Stimulated activated CD8-positive, alpha-beta memory T cell treated with anti-CD3 and anti-CD28 coated beads, Interleukin-2, amount 100 ng/mL, for 48 hours (primary cell): ENCODE data around the gene CD300H.
"Not testable (repeated sequence)": the region's sequence is repeated elsewhere in the genome, so short reads cannot be mapped to it uniquely, and the experiment has no call there.

Experiments used
- DNase-seq, 2 donors: peaks; one replicate each; pipeline ENCODE4 v3.0.0-alpha.2; 2020; ENCODE audit warnings: low read depth in 2 of 2

CD300H gene

GRCh38 chr17:74526681-74527080 lies 40.6 kb downstream of the CD300H start:
- DNase-seq: no peak

GRCh38 chr17:74525781-74526288 lies 41.5 kb downstream of the CD300H start:
- DNase-seq: no peak

GRCh38 chr17:74525465-74525725 lies 41.9 kb downstream of the CD300H start:
- no peak for DNase-seq

- no peak for DNase-seq
Measured at GRCh38 chr17:74524653-74525464, 42.5 kb downstream of the CD300H start.

GRCh38 chr17:74523308-74523707 lies 44.0 kb downstream of the CD300H start:
- no peak for DNase-seq

- DNase-seq: no peak
Measured at GRCh38 chr17:74522381-74523105, 44.8 kb downstream of the CD300H start.

- peak in 1 of 2 donors; percentile 17 for DNase-seq
Measured at GRCh38 chr17:74521701-74522201, 45.6 kb downstream of the CD300H start.

GRCh38 chr17:74520790-74521480 lies 46.4 kb downstream of the CD300H start:
- no peak for DNase-seq

GRCh38 chr17:74520016-74520434 lies 47.3 kb downstream of the CD300H start:
- DNase-seq: no peak

- not testable (repeated sequence) for DNase-seq
Measured at GRCh38 chr17:74518413-74518981, 48.8 kb downstream of the CD300H start.

GRCh38 chr17:74516561-74517328 lies 50.6 kb downstream of the CD300H start:
- no peak for DNase-seq

- no peak for DNase-seq
Measured at GRCh38 chr17:74515941-74516340, 51.4 kb downstream of the CD300H start.

GRCh38 chr17:74514632-74515334 lies 52.5 kb downstream of the CD300H start:
- DNase-seq: no peak

GRCh38 chr17:74513987-74514631 lies 53.2 kb downstream of the CD300H start:
- DNase-seq: no peak

- DNase-seq: no peak
Measured at GRCh38 chr17:74512624-74513091, 54.7 kb downstream of the CD300H start.

GRCh38 chr17:74512036-74512435 lies 55.3 kb downstream of the CD300H start:
- DNase-seq: no peak
